ENCODE data around the gene PRMT1. TPM values are rescaled to one million over a fixed set of nuclear protein-coding genes. Genes with fewer than 3 reads are reported as not detected.

PRMT1 gene
- total and polyA plus RNA-seq, 2 donors from 2014 or later = 119 to 131 TPM

DNA sequence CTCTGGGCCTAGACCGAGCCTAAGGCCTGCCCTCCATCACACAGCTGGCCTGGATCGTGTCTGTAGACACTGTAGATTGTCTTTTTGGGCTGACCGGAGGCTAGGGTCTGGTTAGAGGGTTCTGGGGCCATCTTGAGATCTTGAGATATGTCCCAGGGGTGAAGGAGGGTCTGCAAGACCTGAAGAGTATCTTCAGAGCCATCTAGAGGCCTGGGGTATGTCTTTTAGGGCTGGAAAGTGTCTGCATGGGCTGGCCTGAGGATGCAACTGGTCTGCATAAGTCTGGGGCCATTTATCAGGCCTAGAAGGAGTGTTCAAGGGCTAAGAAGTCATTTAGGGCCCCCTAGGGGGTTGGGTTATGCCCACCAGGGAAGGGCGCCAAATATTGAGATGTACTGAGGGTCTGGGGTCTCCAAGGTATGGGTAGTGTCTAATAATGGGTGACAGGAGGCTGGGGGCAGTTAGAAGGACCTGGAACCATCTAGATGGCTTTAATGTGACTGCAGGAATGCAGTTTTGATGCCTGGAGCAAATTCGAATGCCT is 34.5 kb upstream of the PRMT1 start:
- intact Hi-C loops (cut with DNase I) = no loop called here

GRCh38 chr19:49643466-49643865 is 33.6 kb upstream of the PRMT1 start:
- Histone ChIP-seq H3K27ac (ENCODE audit: low read depth in 2 of 2, low read length in 2 of 2) (no peak overlapping the region), H3K9me3 (ENCODE audit: control insufficient read depth in 2 of 3, insufficient read depth in 1 of 3, low read length in 3 of 3) (no peaks in the 10 kb centered on the region), H3K4me1 (ENCODE audit: control insufficient read depth in 2 of 3, insufficient read depth in 2 of 3, low read depth in 1 of 3, low read length in 3 of 3) (peaks cover 7 to 15% (median 14%) of the 10 kb centered on the region in 3 donors), H3K9ac (ENCODE audit: low read length in 3 of 3) (no peak overlapping the region), H3K36me3 (ENCODE audit: control insufficient read depth in 2 of 3, insufficient read depth in 3 of 3, low read length in 3 of 3) (peaks cover 0 to 11% (median 5%) of the 10 kb centered on the region in 3 donors), H3K27me3 (ENCODE audit: control insufficient read depth, insufficient read depth, low read length) (no peaks in the 10 kb centered on the region), H3K4me3 (ENCODE audit: low read length in 3 of 3) (no peak overlapping the region)
- TF ChIP-seq, protein P1, sequence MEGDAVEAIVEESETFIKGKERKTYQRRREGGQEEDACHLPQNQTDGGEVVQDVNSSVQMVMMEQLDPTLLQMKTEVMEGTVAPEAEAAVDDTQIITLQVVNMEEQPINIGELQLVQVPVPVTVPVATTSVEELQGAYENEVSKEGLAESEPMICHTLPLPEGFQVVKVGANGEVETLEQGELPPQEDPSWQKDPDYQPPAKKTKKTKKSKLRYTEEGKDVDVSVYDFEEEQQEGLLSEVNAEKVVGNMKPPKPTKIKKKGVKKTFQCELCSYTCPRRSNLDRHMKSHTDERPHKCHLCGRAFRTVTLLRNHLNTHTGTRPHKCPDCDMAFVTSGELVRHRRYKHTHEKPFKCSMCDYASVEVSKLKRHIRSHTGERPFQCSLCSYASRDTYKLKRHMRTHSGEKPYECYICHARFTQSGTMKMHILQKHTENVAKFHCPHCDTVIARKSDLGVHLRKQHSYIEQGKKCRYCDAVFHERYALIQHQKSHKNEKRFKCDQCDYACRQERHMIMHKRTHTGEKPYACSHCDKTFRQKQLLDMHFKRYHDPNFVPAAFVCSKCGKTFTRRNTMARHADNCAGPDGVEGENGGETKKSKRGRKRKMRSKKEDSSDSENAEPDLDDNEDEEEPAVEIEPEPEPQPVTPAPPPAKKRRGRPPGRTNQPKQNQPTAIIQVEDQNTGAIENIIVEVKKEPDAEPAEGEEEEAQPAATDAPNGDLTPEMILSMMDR (IDR thresholded peaks at IDR 0.05; ENCODE audit: borderline replicate concordance, extremely low read depth, insufficient read depth) = no peak
- intact Hi-C loops (cut with DNase I) = no loop called here
- no peak for FAIRE-seq
- no peak for DNase-seq

More for the DNA sequence above, 34.5 kb upstream of the PRMT1 start:
- H3K4me1 ChIP-seq (ENCODE audit: control insufficient read depth in 2 of 3, insufficient read depth in 2 of 3, low read depth in 1 of 3, low read length in 3 of 3) = peaks cover 7 to 20% (median 14%) of the 10 kb centered on the region in 3 donors
- peak overlapping the region; percentile 70 to 100 (median 97) for H3K4me3 ChIP-seq (ENCODE audit: low read length in 3 of 3)
- H3K9ac ChIP-seq (ENCODE audit: low read length in 3 of 3) = peak overlapping the region; percentile 49 to 100 (median 97)
- H3K27ac ChIP-seq (ENCODE audit: low read depth in 2 of 2, low read length in 2 of 2) = peak overlapping the region; percentile 68 to 90
- DNase-seq (peak in 2 of 5 donors; percentile 19 to 29), FAIRE-seq (no peak)
- H3K9me3 ChIP-seq (ENCODE audit: control insufficient read depth in 2 of 3, insufficient read depth in 1 of 3, low read length in 3 of 3) = no peaks in the 10 kb centered on the region
- H3K36me3 ChIP-seq (ENCODE audit: control insufficient read depth in 2 of 3, insufficient read depth in 3 of 3, low read length in 3 of 3) = peaks cover 0 to 11% (median 5%) of the 10 kb centered on the region in 3 donors
- TF ChIP-seq, protein P1 (IDR thresholded peaks at IDR 0.05; ENCODE audit: borderline replicate concordance, extremely low read depth, insufficient read depth) = no peak
- H3K27me3 ChIP-seq (ENCODE audit: control insufficient read depth, insufficient read depth, low read length) = no peaks in the 10 kb centered on the region

DNA sequence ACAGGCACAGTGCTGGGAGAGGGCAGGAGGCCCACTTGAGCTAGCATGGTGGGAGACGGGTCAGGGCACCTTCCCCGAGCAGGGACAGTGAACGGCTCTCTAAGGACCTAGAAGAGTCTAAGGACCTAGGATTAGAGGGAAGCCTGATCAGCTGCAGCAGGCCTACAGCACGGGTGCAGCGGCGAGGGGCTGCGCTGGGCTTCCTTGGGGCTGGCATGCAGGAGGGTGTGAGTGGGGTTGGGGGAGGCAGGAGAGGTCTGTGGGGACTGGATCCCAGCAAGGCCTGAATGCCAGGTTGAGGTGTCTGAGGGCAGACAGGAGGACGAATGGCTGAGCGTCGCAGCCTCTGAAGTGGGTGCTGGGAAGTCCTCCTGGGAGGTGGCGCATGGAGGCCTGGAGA is 31.5 kb upstream of the PRMT1 start:
- TF ChIP-seq, protein P1 (IDR thresholded peaks at IDR 0.05; ENCODE audit: borderline replicate concordance, extremely low read depth, insufficient read depth) = no peak
- H3K27me3 ChIP-seq (ENCODE audit: control insufficient read depth, insufficient read depth, low read length) = no peaks in the 10 kb centered on the region
- DNase-seq (no peak), FAIRE-seq (no peak)
- no peaks in the 10 kb centered on the region for H3K9me3 ChIP-seq (ENCODE audit: control insufficient read depth in 2 of 3, insufficient read depth in 1 of 3, low read length in 3 of 3)
- no peak overlapping the region for H3K4me3 ChIP-seq (ENCODE audit: low read length in 3 of 3)
- intact Hi-C loops (cut with DNase I) = no loop called here
- H3K27ac ChIP-seq (ENCODE audit: low read depth in 2 of 2, low read length in 2 of 2) = no peak overlapping the region
- H3K9ac ChIP-seq (ENCODE audit: low read length in 3 of 3) = no peak overlapping the region
- peaks cover 7 to 14% (median 13%) of the 10 kb centered on the region in 3 donors for H3K4me1 ChIP-seq (ENCODE audit: control insufficient read depth in 2 of 3, insufficient read depth in 2 of 3, low read depth in 1 of 3, low read length in 3 of 3)
- peaks cover 0 to 21% (median 10%) of the 10 kb centered on the region in 3 donors for H3K36me3 ChIP-seq (ENCODE audit: control insufficient read depth in 2 of 3, insufficient read depth in 3 of 3, low read length in 3 of 3)

Data from kidney (tissue), 14 donors.